Fibroblast of pulmonary artery (primary cell): Measurements from ENCODE around the gene CFAP73.

ENCODE experiments used
- DNase-seq: peaks from one replicate; pipeline ENCODE4 v3.0.0-alpha.2; 2010; ENCODE audit warnings: low read depth
- H3K4me3 ChIP-seq: replicated peaks from 2 replicates; pipeline ENCODE4 v1.5.1; 2011; ENCODE audit warnings: low read depth, mild to moderate bottlenecking, control low read depth, low read length, moderate library complexity
- CTCF ChIP-seq: IDR thresholded peaks from 2 replicates; pipeline ENCODE4 v1.5.1; 2011; ENCODE audit warnings: mild to moderate bottlenecking, control low read depth, low read length, inconsistent platforms; ENCODE audit errors: missing control alignments

The CFAP73 gene

GRCh38 chr12:113149361-113150150 lies at the start of gene CFAP73:
Gene CFAP73 (plus strand): TSS chr12:113149724. CDS start chr12:113149858, 134 bp downstream.
- peak; percentile 85 for DNase-seq
- H3K4me3 ChIP-seq, result no peak within 1 kb of the TSS
- no peak for TF ChIP-seq CTCF

DNA sequence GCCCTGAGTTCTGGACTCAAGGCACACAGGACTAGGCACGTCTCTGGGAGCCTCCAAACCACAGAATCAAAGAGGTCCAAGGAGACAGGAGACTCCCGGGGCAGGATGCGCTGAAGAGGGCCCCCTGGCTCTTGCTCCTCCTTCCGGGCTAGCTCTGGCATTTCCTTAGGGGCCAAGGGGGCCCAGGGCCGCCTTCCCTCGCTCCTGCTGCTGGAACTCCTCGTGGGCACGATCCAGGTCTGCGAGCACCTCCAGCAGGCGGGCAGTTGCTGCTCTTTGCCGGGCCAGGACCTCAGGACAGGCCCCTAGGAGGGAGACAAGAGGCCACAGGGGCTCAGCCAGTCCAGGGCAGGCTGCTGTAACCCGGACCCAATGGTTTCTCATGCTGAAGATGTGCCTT lies 49.8 kb upstream of the CFAP73 start:
- no peak for DNase-seq
- no peak for TF ChIP-seq CTCF
- no peak overlapping the region for H3K4me3 ChIP-seq

- no peak for DNase-seq
- H3K4me3 ChIP-seq, result no peak overlapping the region
- TF ChIP-seq CTCF, result no peak
Observed at GRCh38 chr12:113101751-113102150, 47.8 kb upstream of the CFAP73 start.

DNA sequence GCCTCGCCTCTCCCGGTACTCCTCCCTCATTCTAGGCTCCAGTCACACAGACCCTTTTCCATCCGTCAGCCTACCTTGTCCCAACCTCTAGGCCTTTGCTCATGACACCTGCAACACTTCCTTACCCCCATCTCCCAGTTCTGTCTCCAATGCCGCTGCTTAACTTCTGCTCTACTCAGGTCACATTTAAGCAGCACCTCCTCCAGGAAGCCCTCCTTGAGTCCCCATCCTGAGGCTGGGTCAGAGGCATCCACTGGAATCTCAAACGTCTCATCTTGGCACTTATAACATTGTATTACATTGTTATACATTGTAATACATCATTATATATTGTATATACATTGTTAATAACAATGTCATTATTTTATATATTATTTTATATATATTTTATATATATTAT lies 46.7 kb upstream of the CFAP73 start:
- no peak for TF ChIP-seq CTCF
- no peak for DNase-seq
- H3K4me3 ChIP-seq, result no peak overlapping the region

- DNase-seq, result no peak
- no peak overlapping the region for H3K4me3 ChIP-seq
- no peak for TF ChIP-seq CTCF
Observed at GRCh38 chr12:113103756-113104450, 45.6 kb upstream of the CFAP73 start.

DNA sequence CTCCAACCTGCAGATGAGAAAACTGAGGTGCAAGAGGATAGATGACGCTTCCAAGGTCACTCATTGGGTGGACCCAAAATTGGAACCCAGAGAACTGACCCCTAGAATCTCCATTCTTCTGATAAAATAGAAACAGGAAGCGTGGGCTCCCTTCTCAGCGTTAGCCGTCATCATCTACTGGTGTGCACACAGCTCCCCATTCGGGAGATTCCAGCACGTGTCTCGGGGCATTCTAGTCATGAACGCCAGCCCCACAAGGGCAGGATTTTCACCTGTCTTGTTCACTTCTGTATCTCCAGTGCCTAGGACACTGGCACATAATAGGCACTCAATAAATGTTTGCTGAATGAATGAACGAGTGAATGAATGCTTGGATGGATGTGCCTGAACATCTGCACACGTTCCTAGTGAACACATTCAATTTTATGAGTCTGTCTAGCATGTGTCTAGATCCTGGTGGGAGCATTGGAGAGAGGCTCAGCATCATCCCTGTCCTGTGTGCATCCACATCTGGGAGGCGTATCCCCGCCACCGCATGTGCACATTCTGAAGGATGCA lies 44.5 kb upstream of the CFAP73 start:
- TF ChIP-seq CTCF, result no peak
- H3K4me3 ChIP-seq, result no peak overlapping the region
- DNase-seq, result no peak
